Measurements from ENCODE around the gene TFR2.
"Not testable (repeated sequence)": the region's sequence is repeated elsewhere in the genome, so short reads cannot be mapped to it uniquely, and the experiment has no call there.

The TFR2 gene

GRCh38 chr7:100677308-100678267 lies 36.2 kb upstream of the TFR2 start:
- no peak for DNase-seq

- DNase-seq, result no peak
Measured at GRCh38 chr7:100676501-100677306, 35.4 kb upstream of the TFR2 start.

GRCh38 chr7:100675581-100676350 lies 34.4 kb upstream of the TFR2 start:
- no peak for DNase-seq

GRCh38 chr7:100675105-100675451 lies 33.7 kb upstream of the TFR2 start:
- no peak for DNase-seq

GRCh38 chr7:100674411-100675104 lies 33.2 kb upstream of the TFR2 start:
- DNase-seq, result no peak

GRCh38 chr7:100673942-100674410 lies 32.6 kb upstream of the TFR2 start:
- no peak for DNase-seq

- peak; percentile 90 for DNase-seq
Measured at GRCh38 chr7:100673302-100673941, 32.1 kb upstream of the TFR2 start, which contains the start of gene GNB2. TSS of gene GNB2 (plus strand) at chr7:100673740. CDS start at chr7:100676266, 2,526 bp downstream.

GRCh38 chr7:100671353-100672327 lies 30.3 kb upstream of the TFR2 start:
- no peak for DNase-seq

- DNase-seq, result no peak
Measured at GRCh38 chr7:100670074-100670473, 28.7 kb upstream of the TFR2 start.

GRCh38 chr7:100669106-100669505 lies 27.8 kb upstream of the TFR2 start:
- not testable (repeated sequence) for DNase-seq

GRCh38 chr7:100668069-100668449 lies 26.7 kb upstream of the TFR2 start:
- DNase-seq, result no peak

- no peak for DNase-seq
Measured at GRCh38 chr7:100667331-100668068, 26.1 kb upstream of the TFR2 start.

GRCh38 chr7:100665168-100665726 lies 23.9 kb upstream of the TFR2 start:
- no peak for DNase-seq

- not testable (repeated sequence) for DNase-seq
Measured at GRCh38 chr7:100662194-100662776, 20.9 kb upstream of the TFR2 start.

- DNase-seq, result peak; percentile 58
Measured at GRCh38 chr7:100655908-100656674, 14.7 kb upstream of the TFR2 start, which contains the start of gene ACTL6B. TSS of gene ACTL6B (minus strand) at chr7:100656448. CDS start at chr7:100656354, 94 bp downstream.

GRCh38 chr7:100654908-100655831 lies 13.8 kb upstream of the TFR2 start:
- no peak for DNase-seq
